Lung (tissue), 12 donors: ENCODE results near the gene ZNF12. TPM values are rescaled to one million over a fixed set of nuclear protein-coding genes. Genes with fewer than 3 reads are reported as not detected.

Experiments used
- ATAC-seq: fragments of 200-7000 bp; cut with Tn5 transposase; one replicate; pipeline ENCODE4 v1.9.1; 2020; ENCODE audit warnings: moderate number of reproducible peaks; ENCODE audit not compliant: insufficient read depth, low FRiP score
- DNase-seq, 3 donors: peaks; one replicate each; pipeline ENCODE4 v3.0.0-alpha.2; 2013 to 2017
- H3K27ac ChIP-seq, 2 donors: one replicate each; pipeline ENCODE4 v1.5.1; 2013; ENCODE audit warnings: mild to moderate bottlenecking in 2 of 2, moderate library complexity in 2 of 2, control low read depth in 1 of 2, inconsistent platforms in 1 of 2, low read depth in 1 of 2, low read length in 1 of 2
- H3K27me3 ChIP-seq, 3 donors: one replicate each; pipeline ENCODE4 v1.5.1; 2013; ENCODE audit warnings: low read length in 2 of 3; ENCODE audit not compliant: control insufficient read depth in 3 of 3, insufficient read depth in 3 of 3
- H3K36me3 ChIP-seq, 4 donors: one replicate each; pipeline ENCODE4 v1.5.1; 2013; ENCODE audit warnings: low read length in 4 of 4, mild to moderate bottlenecking in 1 of 4, moderate library complexity in 1 of 4; ENCODE audit not compliant: control insufficient read depth in 4 of 4, insufficient read depth in 4 of 4
- H3K4me1 ChIP-seq, 5 donors: one replicate each; pipeline ENCODE4 v1.5.1; 2013; ENCODE audit warnings: low read length in 5 of 5, mild to moderate bottlenecking in 2 of 5, moderate library complexity in 1 of 5; ENCODE audit not compliant: control insufficient read depth in 5 of 5, insufficient read depth in 5 of 5
- H3K4me3 ChIP-seq: one replicate; pipeline ENCODE4 v1.5.1; 2013; ENCODE audit warnings: mild to moderate bottlenecking, control low read depth, moderate library complexity
- H3K9ac ChIP-seq, 2 donors: one replicate each; pipeline ENCODE4 v1.5.1; 2013; ENCODE audit warnings: low read length in 2 of 2, control low read depth in 1 of 2; ENCODE audit not compliant: insufficient read depth in 1 of 2
- H3K9me3 ChIP-seq, 4 donors: one replicate each; pipeline ENCODE4 v1.5.1; 2013; ENCODE audit warnings: low read length in 3 of 4, mild to moderate bottlenecking in 1 of 4, moderate library complexity in 1 of 4; ENCODE audit not compliant: control insufficient read depth in 4 of 4, insufficient read depth in 3 of 4
- CTCF ChIP-seq: IDR thresholded peaks from 2 replicates; pipeline ENCODE4 v1.5.1; 2012; ENCODE audit warnings: mild to moderate bottlenecking; ENCODE audit errors: control extremely low read depth, extremely low read depth
- WGBS, 2 donors: extraction: QIAGEN DNeasy Blood & Tissue Kit; methylation state at CpG; one replicate each; pipeline ENCODE4 v1.1.7; 2013; 5-methylcytosine and 5-hydroxymethylcytosine counted together
- polyA plus RNA-seq, 2 donors: library from polyadenylated mRNA; stranded (reverse); fragments of 200-250 nt; gene quantifications; one replicate each; pipeline ENCODE4 v1.2.1, GENCODE V29; 2013
- total RNA-seq, 2 donors: library from RNA; depleted of rRNA in 1 of 2; stranded (reverse); fragments of >200 nt in 1 of 2; gene quantifications; one replicate each; pipeline ENCODE4 v1.2.1, GENCODE V29; 2014 to 2021
- donor health status: control.
- donor health status: control.
- donor health status: Bipolar disorder and iron deficiency.
- donor health status: healthy.
- donor health status: DM: yes; HTN: yes; CAD: no.

Gene ZNF12
- total and polyA plus RNA-seq, 4 donors = 9.3 to 36.5 (median 16.0) TPM

- no peak for DNase-seq
- no peak overlapping the region for H3K27ac ChIP-seq
- no peak overlapping the region for H3K9ac ChIP-seq
- TF ChIP-seq CTCF = no peak
- no peaks in the 10 kb centered on the region for H3K27me3 ChIP-seq
- H3K9me3 ChIP-seq = peaks cover 0 to 31% (median 0%) of the 10 kb centered on the region in 4 donors
- no peaks in the 10 kb centered on the region for H3K4me1 ChIP-seq
- H3K36me3 ChIP-seq = peaks cover 12 to 82% (median 38%) of the 10 kb centered on the region in 4 donors
- WGBS, 2 donors = 84 to 92% methylated on average over 13 of the region's 13 CpGs
- H3K4me3 ChIP-seq = no peak overlapping the region
- no peak for ATAC-seq
Observed at GRCh38 chr7:6649241-6649961, 57.3 kb downstream of the ZNF12 start.

- no peak for DNase-seq
- Histone ChIP-seq H3K36me3 (peaks cover 12 to 82% (median 41%) of the 10 kb centered on the region in 4 donors), H3K9ac (no peak overlapping the region), H3K27me3 (no peaks in the 10 kb centered on the region), H3K27ac (no peak overlapping the region), H3K4me3 (no peak overlapping the region), H3K9me3 (peaks cover 0 to 26% (median 0%) of the 10 kb centered on the region in 4 donors), H3K4me1 (no peaks in the 10 kb centered on the region)
- TF ChIP-seq CTCF = no peak
- WGBS, 2 donors = 91 to 95% methylated on average over 5 of the region's 5 CpGs
- ATAC-seq = no peak
Observed at GRCh38 chr7:6648815-6649104, 58.0 kb downstream of the ZNF12 start.

GRCh38 chr7:6648066-6648814, 58.5 kb downstream of the ZNF12 start:
- 94 to 95% methylated on average over 17 of the region's 17 CpGs for WGBS, 2 donors
- DNase-seq = no peak
- peaks cover 0 to 22% (median 0%) of the 10 kb centered on the region in 4 donors for H3K9me3 ChIP-seq
- H3K4me1 ChIP-seq = no peaks in the 10 kb centered on the region
- H3K27me3 ChIP-seq = no peaks in the 10 kb centered on the region
- no peak for ATAC-seq
- H3K27ac ChIP-seq = no peak overlapping the region
- no peak for TF ChIP-seq CTCF
- H3K36me3 ChIP-seq = peaks cover 15 to 82% (median 42%) of the 10 kb centered on the region in 4 donors
- no peak overlapping the region for H3K9ac ChIP-seq
- H3K4me3 ChIP-seq = no peak overlapping the region
